OCI-M2 (cell line): ENCODE data around the gene STON2.
"Not testable (repeated sequence)": the region's sequence is repeated elsewhere in the genome, so short reads cannot be mapped to it uniquely, and the experiment has no call there.

Source experiments
- DNase-seq: peaks from one replicate; lab custom pipeline; 2025; ENCODE audit not compliant: unreplicated experiment; lab: John Stamatoyannopoulos, UW

The STON2 gene

DNA sequence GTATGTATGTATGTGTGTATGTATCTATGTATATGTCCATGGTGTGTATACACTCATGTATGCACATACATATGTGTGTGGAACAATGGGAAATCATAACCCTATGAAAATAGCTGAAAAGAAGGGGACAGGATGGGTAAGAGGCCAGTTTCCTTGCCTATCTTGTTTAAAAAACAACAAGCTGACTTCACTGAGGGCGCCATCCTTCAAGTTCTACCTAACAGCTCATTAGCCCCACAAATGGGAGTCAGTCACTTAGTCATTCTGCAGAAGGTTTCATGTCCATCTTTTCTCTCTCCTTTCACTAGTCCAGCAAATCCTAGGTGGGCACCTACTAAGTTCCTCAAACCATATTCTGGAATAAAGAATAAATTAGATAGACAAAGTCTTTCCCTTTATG, 14.7 kb downstream of the STON2 start:
- DNase-seq: no peak

DNA sequence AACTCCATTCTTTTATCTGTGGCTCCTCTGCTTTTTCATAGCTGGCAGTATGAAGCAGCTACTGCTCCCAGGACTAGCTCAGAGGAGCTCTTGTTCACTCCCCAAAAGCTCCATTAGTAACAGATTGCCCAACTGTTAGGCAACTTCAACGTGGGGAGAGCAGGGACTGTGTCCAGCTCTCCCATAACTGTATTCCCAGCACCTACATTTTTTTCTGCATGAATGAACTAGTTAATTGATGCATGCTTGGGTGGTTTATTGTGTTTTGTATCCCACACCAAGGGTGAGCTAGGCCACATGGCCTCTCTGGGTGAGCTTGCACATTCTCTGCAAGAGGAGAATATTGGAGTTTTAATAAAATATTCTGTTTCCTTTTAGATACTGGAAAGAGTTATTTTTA, 15.2 kb downstream of the STON2 start:
- no peak for DNase-seq

DNA sequence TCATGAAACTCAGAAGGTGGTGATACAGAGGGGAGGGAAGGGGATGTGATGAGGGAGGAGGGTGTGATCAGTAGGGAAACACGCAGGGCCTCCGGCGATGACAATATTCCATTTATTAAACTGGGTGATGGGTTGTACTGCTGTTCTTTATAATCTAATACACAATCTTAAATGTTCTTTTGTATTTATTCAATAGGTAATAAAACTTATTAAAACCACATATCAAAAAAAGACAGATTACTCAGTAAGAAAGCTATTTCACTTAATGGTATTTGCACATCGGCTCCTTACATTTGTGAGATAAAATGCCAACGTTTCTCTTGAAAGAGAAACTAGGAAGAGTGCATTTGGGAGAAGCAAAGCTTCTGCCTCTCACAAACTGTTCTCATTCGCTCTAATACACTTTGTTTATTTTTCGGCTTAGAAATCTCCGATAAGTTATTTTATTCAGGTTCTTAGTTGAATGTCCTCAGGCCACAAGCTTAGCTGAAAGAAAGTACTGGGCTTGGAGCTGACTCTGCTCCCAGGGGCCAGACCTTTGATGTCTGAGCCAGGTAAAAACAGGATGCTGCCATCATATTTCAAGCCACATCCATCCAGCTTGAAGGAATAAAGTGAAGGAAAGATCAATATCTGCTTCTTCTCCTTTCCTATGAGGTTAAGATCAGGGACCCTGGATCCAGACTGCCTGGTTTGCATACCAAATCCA, 17.5 kb downstream of the STON2 start:
- no peak for DNase-seq

DNA sequence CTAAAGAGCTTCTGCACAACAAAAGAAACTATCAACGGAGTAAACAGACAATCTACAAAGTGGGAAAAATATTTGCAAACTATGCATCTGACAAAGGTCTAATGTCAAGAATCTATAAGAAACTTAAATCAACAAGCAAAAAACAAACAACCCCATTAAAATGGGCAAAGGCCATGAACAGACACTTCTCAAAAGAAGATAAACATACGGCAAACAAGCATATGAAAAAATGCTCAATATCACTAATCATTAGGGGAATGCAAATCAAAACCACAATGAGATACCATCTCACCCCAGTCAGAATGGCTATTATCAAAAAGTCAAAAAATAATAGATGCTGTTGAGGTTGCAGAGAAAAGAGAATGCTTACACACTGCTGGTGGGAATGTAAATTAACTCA, 20.1 kb downstream of the STON2 start:
- not testable (repeated sequence) for DNase-seq

DNA sequence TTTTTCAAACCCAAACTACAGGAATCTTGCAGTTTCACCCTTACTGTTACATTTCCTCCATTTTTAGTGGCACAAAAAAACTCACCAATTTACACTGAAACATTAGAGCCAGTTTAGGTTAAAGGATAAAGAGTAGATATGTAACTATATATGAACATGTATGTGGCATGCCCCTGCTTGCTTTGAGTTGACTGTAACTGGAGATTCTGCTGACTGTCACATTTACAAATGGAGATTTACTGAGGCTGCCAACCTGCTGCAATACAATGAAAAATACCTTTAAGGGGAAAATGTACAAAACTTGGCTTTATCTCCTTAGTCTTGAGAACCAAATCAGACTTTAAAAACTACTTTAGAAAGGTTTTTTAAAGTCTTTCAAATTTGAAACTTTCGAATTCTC, 28.3 kb downstream of the STON2 start:
- DNase-seq: no peak

DNA sequence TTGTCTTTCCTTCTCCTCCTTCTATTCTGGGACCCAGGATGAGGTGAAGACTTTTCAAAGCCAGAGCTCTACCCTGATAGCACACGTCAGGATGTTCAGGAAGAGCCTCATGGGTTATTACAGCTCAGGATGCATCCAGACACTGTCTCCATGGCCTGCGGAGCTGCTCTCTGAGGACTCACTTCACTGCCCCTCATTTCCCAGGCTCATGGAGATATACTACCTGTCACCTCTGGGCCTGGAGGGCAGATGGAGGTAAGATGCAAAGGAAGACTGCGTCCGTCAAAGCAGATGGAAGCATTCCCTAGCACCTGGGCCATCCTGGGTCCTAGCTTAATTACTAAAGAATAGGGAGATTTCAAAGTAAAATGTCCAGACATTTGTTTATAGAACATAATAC, 32.6 kb downstream of the STON2 start:
- no peak for DNase-seq

DNA sequence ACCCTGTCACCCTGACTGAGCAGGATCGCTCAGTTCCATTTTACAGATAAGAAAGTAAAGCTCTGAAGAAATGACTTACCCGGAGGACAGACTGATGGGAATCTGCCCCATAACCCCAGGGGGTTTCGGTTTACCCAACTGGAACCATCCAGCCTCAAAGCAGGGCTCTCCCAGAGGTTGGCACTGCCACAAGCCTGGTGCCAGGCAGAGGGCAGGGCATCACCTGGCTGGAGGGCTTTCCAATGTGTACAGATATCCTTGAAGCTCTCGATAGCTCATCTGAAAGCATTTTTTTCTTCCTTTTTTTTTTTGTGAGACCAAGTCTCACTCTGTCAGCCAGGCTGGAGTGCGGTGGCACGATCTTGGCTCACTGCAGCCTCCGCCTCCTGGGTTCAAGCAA, 33.2 kb downstream of the STON2 start:
- no peak for DNase-seq

DNA sequence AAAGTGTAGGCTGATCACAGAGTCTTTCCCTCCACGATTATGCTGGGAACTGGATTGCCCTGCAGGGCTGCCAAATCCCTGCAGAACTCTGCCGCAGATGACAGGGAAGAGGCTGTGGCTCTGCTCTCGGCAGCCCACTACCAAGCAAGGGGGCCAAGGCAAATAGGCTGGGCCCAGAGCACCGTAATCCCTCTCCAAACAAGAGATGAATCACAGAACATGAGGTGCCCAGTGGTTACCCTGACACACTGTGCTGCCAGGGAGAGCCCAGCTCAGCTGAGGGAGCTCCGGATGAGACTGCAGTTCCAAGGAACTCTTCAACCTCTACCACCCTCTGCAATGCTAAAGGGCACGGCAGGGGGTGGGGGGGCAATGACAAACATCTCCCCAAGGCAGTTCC, 33.9 kb downstream of the STON2 start:
- no peak for DNase-seq

DNA sequence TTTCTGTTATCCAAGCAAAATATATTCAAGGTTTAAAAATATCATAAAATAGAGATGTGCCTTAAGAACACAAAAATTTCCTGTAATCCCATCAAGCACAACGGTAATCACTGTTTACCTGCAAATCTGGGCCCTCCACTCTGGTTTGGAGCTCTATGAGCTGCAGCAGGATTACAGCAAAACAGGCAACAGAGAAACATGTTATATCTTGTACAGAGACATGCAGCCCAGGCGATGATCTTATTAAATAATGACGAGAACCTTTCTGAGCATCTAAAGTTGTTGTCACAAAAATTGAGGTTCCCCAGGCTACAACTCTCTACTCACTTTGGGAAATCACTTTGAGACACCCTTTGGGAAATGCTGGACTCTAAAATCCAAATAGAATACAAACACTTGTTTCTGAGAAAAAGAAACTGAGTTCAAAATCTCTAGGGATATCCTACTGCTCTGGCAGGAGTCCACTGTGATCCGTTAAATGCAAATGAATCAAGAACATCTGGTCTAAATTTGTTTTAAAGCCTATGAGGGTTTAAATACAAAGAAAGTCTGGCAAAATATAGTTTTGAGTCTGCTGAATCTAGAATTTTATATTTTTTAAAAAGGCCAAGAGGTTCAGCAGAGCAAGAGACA, 36.3 kb downstream of the STON2 start:
- DNase-seq: no peak

DNA sequence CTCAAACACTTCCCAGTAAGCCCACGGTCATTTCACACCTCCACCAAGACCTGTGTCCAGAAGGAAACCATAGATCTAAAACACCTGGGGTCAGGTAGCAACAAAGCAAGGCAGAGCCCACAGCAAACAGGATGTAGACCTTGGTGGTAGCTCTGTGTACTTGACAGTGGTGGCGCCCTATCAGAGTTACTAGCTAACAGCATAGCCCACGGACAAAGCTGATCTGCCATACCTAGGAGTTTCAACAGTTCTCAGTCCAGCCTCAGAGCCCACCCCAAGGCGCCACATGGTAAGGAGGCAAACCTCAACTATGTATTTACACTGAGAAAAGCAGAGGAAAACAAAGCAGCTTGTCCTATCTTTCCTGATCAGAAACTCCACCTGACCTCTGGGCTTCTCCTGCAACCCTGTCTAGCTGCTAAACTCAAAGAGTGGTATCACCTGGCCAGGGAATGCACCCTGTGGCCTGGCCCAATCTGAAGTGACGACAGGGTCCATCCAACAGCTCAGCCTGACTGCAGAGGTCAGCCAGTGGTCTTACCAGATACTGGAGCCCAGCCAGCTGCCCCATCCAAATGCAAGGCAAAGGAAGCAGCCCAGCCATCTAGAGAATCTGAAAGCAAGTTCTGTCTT, 46.3 kb downstream of the STON2 start:
- no peak for DNase-seq

DNA sequence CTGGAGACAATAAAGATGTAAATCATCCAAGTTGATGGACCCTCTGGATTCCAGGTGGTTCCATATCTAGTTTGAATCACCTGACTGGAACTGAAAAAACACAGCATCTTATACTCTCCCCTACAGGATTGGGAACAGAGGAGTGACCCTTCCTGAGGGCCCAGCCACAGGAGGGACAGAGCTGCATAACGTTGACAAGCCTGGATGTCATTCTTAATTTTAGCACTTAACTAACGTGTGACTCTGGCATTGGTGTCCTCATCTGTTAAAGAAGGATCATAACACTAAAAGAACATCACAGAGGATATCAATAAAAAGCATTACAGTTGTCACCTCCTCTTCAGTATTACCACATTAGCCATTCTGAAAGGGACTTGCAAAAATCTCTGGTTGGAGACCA, 47.7 kb downstream of the STON2 start:
- DNase-seq: no peak

DNA sequence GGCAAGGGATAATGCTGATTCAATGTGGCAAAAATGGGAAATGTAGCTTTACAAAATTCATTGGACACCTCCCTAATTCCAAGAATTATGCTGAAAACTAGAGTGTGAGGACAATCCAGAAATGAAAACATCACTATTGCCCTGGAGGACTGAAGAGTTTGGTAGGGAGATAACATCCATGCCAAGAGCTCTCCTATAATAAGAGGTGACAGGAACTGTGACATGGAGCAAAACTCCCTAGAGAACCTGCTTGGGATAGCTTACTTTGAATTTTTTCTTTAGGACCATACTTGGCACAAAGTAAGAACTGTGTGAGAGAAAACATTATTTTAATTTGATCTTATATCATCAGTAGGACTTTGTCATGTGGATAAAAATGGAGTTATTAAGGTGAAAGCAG, 48.9 kb downstream of the STON2 start:
- DNase-seq: no peak

DNA sequence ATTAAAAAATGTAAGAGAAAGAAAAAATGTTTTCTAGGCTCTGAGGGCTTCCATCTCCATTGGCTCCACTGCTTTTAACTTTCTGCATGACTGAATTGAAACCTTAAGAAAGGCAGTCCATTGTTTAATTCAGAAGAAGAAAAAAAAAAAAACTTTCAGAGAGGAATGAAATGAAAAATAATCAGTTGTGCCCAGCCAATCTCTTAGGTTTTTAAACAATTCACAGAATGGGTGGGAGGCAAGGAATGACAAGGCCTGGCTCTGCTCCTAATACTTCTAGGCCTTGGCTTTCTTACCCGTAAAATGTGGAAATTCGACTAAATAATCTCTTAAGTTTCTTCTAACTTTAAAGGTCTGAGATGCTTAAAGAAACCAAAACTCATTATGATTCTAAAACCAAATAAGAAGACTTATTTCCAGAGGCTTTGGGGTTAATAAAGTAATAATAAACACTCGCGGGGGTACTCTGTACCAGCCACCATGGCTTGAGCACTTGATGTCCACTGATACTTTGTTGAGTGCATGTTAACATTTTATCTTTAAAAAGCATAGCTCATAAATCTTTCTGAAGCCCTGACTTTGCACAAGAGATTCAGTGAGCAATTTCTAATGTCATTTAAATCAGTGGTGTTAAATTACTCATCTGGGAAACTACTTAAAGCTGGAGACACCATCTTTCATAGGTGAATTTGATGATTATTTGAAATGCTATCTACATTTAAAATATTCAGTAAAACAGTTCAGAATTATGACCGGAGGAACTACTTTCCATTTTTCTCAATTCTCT, 49.6 kb downstream of the STON2 start:
- DNase-seq: no peak

DNA sequence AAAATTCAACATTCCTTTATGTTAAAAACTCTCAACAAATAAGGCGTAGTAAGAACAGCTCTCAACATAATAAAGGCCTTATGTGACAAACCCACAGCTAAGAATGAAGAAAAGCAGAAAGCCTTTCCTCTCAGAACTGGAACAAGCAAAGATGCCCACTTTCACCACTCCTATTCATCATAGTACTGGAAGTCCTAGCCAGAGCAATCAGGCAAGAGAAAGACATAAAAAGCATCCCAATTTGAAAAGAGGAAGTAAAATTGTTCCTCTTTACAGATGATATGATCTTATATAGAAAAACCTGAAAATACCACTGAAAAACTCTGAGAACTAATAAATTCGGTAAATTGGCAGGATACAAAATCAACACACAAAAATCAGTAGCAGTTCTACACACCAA, 52.1 kb downstream of the STON2 start:
- no peak for DNase-seq

DNA sequence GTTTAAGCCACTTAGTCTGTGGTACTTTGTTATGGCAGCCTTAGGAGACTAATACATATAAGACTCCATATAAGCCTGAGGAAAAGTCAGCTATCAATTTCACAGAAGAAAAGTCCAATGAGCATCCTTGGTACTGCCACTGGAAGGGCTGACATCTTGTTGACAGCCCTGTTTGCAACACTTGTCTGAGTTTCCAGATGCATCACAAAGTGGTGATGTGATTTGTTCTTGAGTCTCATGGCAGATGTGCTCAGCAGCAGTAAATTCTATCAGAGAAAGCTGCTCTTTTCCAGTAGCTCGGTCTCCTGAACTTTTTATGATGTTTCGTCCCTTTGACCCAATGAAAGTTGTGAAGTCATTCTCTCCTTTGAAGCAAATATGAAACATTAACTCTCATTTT, 54.3 kb downstream of the STON2 start:
- no peak for DNase-seq

DNA sequence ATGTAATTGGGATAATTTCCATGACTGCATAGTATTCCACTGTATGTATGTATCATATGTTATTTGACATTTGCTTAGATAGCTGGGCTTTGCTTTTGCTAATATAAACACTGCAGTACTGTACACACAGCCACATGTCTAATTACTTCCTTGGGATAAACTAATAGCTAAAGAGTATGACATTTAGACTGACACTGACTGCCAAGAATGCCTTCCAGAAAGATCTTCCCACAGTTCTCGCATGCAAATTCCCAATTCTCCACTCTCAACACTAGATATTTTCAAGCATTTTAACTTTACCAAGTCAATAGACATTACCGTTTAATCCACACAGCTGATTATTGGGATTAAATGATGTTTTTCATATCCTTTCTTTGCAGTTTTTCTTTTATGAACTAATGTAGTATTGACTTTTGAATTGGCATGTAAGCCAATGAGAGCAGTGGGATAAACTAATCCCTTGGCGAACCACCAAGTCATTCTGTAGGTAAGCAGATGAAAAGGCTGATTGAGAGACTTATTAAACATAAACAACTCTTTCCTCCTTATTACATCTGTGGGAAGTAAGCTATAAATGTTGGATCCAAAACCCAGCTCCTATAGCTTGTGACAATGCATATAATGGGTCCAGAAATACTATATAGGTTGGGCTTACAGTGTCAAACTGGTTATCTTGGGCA, 55.5 kb downstream of the STON2 start:
- no peak for DNase-seq

DNA sequence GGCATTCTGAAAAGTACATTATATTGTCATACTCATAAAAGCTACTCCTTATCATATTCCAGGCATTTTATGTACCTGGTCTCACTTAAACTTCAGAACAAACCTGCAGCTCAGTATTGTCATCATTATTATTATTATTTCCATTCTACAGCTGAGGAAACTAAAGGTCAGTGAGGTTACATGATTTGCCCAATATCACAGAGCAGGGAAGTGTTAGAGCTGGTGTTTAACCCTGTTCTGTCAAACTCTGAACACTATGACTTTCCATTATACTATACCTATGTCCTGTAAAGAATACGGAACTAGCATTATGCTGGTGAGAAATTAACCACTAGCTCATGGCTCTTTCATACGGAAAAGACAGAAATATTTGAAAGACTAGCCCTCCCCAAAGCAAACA, 56.4 kb downstream of the STON2 start:
- no peak for DNase-seq

DNA sequence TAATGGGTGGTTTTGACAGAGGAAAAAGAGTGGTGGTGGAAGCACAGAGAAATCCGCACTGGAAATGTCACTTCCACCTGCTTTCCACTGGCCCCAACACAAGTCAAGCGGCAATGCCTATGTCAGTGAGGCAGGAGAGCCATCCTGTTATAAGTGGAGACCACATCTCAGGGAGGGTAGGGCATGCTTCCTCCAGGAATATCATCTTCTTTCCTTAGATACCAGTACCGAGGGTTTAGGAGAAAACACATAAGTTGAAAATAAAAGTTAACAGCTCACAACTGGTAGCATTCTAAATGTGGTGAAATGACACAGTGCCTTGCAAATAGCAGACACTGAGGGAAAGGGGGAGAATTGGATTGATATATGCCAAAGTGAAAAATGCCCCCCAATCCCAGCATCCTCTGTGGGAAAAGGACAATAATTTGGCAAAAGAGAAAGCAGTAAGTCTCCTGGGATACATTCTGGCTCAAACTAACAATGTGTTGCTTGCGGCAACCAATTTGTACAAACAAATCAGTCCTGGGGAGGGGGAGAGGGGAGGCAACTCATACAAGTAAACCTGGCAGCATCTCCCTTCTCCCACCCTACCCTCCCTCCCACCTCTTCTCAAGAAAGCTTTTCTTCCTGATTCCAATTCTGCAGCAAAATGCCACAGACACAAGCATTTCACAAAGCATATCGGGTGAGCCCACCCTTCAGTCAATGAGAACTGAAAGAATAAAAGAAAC, 57.1 kb downstream of the STON2 start:
- no peak for DNase-seq

DNA sequence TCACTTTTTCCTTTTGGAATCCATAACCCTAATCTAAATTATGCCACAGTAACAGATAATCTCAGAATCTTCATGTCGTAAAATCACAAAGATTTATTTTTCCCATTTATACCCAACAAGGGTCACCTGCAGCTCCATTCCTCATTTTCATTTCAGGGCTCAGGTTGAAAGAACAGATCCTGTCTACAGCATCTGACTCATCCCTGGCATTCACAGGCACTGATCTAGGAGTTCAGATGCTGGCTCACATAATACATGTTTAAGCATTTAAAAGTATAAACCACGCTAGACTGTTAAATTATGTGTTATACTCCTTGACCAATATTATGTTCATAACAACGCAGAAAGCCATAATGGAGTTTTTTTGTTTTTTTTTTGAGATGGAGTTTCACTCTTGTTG, 58.3 kb downstream of the STON2 start:
- DNase-seq: no peak

DNA sequence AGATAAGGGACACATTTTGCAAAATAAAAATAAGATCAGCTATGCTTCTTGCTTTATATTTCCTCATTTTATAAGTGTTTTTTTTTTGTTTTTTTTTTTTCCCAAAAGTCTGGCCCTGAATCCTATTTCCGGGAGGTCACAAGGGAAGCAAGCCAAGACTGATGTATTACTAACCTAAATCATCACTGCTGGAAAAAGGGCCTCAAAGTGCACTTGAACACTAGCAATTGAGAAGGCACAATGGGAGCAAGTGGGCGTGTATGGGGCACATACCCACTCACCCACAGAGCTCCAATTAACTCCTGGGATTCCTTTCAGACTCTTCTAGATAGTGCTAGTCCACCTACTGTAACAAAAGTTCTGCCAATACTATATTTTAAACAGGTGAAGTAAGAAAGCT, 58.8 kb downstream of the STON2 start:
- no peak for DNase-seq

DNA sequence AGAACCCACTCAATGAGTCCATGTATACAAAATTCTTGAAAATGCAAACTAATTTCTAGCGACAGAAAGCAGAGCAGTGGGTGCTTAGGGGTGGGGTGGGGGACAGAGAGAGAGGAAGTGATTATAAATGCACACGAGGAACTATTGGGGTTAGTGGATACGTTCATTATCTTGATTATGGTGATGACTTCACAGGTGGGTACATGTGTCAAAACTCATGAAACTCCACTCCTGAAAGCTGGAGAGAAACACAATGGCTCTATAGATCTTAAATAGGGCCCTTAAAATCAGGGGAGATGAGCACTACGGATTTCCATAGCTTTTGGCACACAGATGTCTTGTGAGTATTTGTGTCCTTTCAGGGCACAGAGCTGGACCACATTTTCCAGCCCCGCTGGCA, 59.9 kb downstream of the STON2 start:
- DNase-seq: no peak
